IMR-90 (cell line): Measurements from ENCODE around the gene IL12RB2. TPM values are rescaled to one million over a fixed set of nuclear protein-coding genes. Genes with fewer than 3 reads are reported as not detected.
"Not testable (repeated sequence)": the region's sequence is repeated elsewhere in the genome, so short reads cannot be mapped to it uniquely, and the experiment has no call there.

Experiments
- ATAC-seq: fragments of 200-7000 bp; cut with Tn5 transposase; 2 replicates; pipeline ENCODE4 v1.9.1; 2020; ENCODE audit warnings: low read depth, mild to moderate bottlenecking, moderate library complexity
- BruUV-seq: library from RNA; stranded (reverse); fragments of 400-500 nt; replicated peaks from 2 replicates; lab custom pipeline; 2021; lab: Mats Ljungman, UMichigan
- CTCF ChIA-PET: fragments of 300-600 bp; formaldehyde crosslinking; extraction: SDS; loops from one replicate; lab custom pipeline; 2021; ENCODE audit warnings: antibody characterized with exemption; lab: Yijun Ruan, JAX
- POLR2A ChIA-PET: fragments of 300-600 bp; sonication (Branson Sonifier 250); formaldehyde crosslinking; loops from one replicate; lab custom pipeline; 2022; ENCODE audit warnings: antibody characterized with exemption; ENCODE audit not compliant: unreplicated experiment; lab: Charles Lee
- DNase-seq: peaks from one replicate; pipeline ENCODE4 v3.0.0; 2013
- H2AFZ ChIP-seq: replicated peaks from 2 replicates; pipeline ENCODE3; 2013; ENCODE audit warnings: low read length, mild to moderate bottlenecking; ENCODE audit not compliant: poor library complexity
- H2AK5ac ChIP-seq: 2 replicates; pipeline ENCODE4 v1.6.1; 2013; ENCODE audit warnings: low read depth, low read length, inconsistent platforms
- H2AK9ac ChIP-seq: replicated peaks from 2 replicates; pipeline ENCODE3; 2013; ENCODE audit warnings: mild to moderate bottlenecking, low read depth, low read length, moderate library complexity; ENCODE audit not compliant: poor library complexity
- H2BK120ac ChIP-seq: 2 replicates; pipeline ENCODE4 v1.6.1; 2013; ENCODE audit warnings: low read depth, low read length, inconsistent platforms
- H2BK15ac ChIP-seq: 3 replicates; pipeline ENCODE4 v1.6.1; 2013; ENCODE audit warnings: low read depth, low read length, inconsistent platforms
- H2BK20ac ChIP-seq: 2 replicates; pipeline ENCODE4 v1.6.1; 2013; ENCODE audit warnings: low read depth, mild to moderate bottlenecking, inconsistent platforms, low read length, moderate library complexity
- H2BK5ac ChIP-seq: 2 replicates; pipeline ENCODE4 v1.6.1; 2013; ENCODE audit warnings: mild to moderate bottlenecking, low read depth, low read length, inconsistent platforms; ENCODE audit not compliant: poor library complexity, severe bottlenecking
- H3K14ac ChIP-seq: replicated peaks from 2 replicates; pipeline ENCODE4 v1.6.1; 2013; ENCODE audit warnings: low read depth, low read length, inconsistent platforms
- H3K18ac ChIP-seq: 2 replicates; pipeline ENCODE4 v1.6.1; 2013; ENCODE audit warnings: low read depth, low read length, control low read depth
- H3K23ac ChIP-seq: 2 replicates; pipeline ENCODE4 v1.6.1; 2013; ENCODE audit warnings: low read depth, low read length, inconsistent platforms
- H3K27ac ChIP-seq: 2 replicates; pipeline ENCODE4 v1.5.1; 2013; ENCODE audit warnings: mild to moderate bottlenecking, control low read depth, low read length; ENCODE audit not compliant: insufficient read depth
- H3K27me3 ChIP-seq: 2 replicates; pipeline ENCODE4 v1.6.1; 2013; ENCODE audit warnings: low read length; ENCODE audit not compliant: control insufficient read depth, insufficient read depth
- H3K36me3 ChIP-seq: 2 replicates; pipeline ENCODE4 v1.6.1; 2013; ENCODE audit warnings: low read length, mixed read lengths; ENCODE audit not compliant: control insufficient read depth, insufficient read depth
- H3K4ac ChIP-seq: 2 replicates; pipeline ENCODE4 v1.6.1; 2013; ENCODE audit warnings: low read depth, low read length, inconsistent platforms
- H3K4me1 ChIP-seq: 2 replicates; pipeline ENCODE4 v1.6.1; 2013; ENCODE audit warnings: low read length, mixed read lengths; ENCODE audit not compliant: control insufficient read depth, insufficient read depth
- H3K4me2 ChIP-seq: 2 replicates; pipeline ENCODE4 v1.6.1; 2013; ENCODE audit warnings: low read depth, mild to moderate bottlenecking, control low read depth, low read length, moderate library complexity
- H3K4me3 ChIP-seq: 2 replicates; pipeline ENCODE4 v1.5.1; 2013; ENCODE audit warnings: low read depth, mild to moderate bottlenecking, control low read depth, low read length, moderate library complexity; ENCODE audit not compliant: insufficient read depth
- H3K56ac ChIP-seq: 2 replicates; pipeline ENCODE4 v1.6.1; 2013; ENCODE audit warnings: low read length, inconsistent platforms; ENCODE audit not compliant: insufficient read depth; ENCODE audit errors: extremely low read depth
- H3K79me1 ChIP-seq, 2 experiments: 2 replicates each; pipeline ENCODE4 v1.6.1; 2013; ENCODE audit warnings: low read length in 2 of 2, inconsistent platforms in 1 of 2, low read depth in 1 of 2
- H3K9ac ChIP-seq: 2 replicates; pipeline ENCODE4 v1.6.1; 2013; ENCODE audit warnings: low read depth, low read length, control low read depth
- H3K9me1 ChIP-seq: 2 replicates; pipeline ENCODE4 v1.6.1; 2013; ENCODE audit warnings: low read length, inconsistent platforms; ENCODE audit not compliant: insufficient read depth
- H3K9me3 ChIP-seq: 2 replicates; pipeline ENCODE4 v1.6.1; 2013; ENCODE audit warnings: low read length; ENCODE audit not compliant: control insufficient read depth, insufficient read depth
- H4K20me1 ChIP-seq: 2 replicates; pipeline ENCODE4 v1.6.1; 2013; ENCODE audit warnings: low read length, inconsistent platforms; ENCODE audit not compliant: insufficient read depth
- H4K5ac ChIP-seq: 2 replicates; pipeline ENCODE4 v1.6.1; 2013; ENCODE audit warnings: mild to moderate bottlenecking, low read depth, low read length, control low read depth
- H4K8ac ChIP-seq, 2 experiments: 2 replicates each; pipeline ENCODE4 v1.6.1; 2013; ENCODE audit warnings: low read depth in 2 of 2, low read length in 2 of 2, control low read depth in 1 of 2, inconsistent platforms in 1 of 2
- H4K91ac ChIP-seq: 2 replicates; pipeline ENCODE4 v1.6.1; 2013; ENCODE audit warnings: low read depth, low read length, inconsistent platforms; ENCODE audit not compliant: insufficient read depth
- BHLHE40 ChIP-seq: fragments of 150-350 bp; IDR thresholded peaks from 2 replicates; pipeline ENCODE4 v1.6.1; 2016; ENCODE audit warnings: mild to moderate bottlenecking, low read depth, low read length
- CEBPB ChIP-seq: IDR thresholded peaks from 2 replicates; pipeline ENCODE4 v1.6.1; 2012; ENCODE audit warnings: low read depth, low read length, improper control_type of control experiment
- CHD1 ChIP-seq: IDR thresholded peaks from 2 replicates; pipeline ENCODE4 v1.6.1; 2012; ENCODE audit warnings: low read depth, low read length, improper control_type of control experiment
- USF2 ChIP-seq: fragments of 150-350 bp; IDR thresholded peaks from 2 replicates; pipeline ENCODE4 v1.6.1; 2017; ENCODE audit warnings: mild to moderate bottlenecking, antibody characterized with exemption, low read length, low read depth
- WGBS, 2 experiments: methylation state at CpG; one replicate each; pipeline versions ENCODE4 v1.1.5 to v1.1.7; 2013; ENCODE audit warnings: missing lambda C conversion rate in 2 of 2; ENCODE audit not compliant: insufficient read length in 1 of 2; ENCODE audit errors: extremely low coverage in 2 of 2; 5-methylcytosine and 5-hydroxymethylcytosine counted together
- dilution Hi-C: fragments of 300-500 bp; cut with HindIII; formaldehyde crosslinking; loops from one replicate; pipeline ENCODE4 v1.14.3; 2018; ENCODE audit warnings: low sequenced_read_pairs; ENCODE audit not compliant: unreplicated experiment
- in situ Hi-C: fragments of 300-500 bp; cut with MboI; formaldehyde crosslinking; loops from 3 replicates; pipeline ENCODE4 v1.14.3; 2019; ENCODE audit warnings: low sequenced_read_pairs, inconsistent platforms, mixed read lengths
- intact Hi-C: fragments of 100-400 bp; cut with micrococcal nuclease; formaldehyde crosslinking; loops from 2 replicates; pipeline ENCODE4 v1.10.0; 2022
- polyA plus RNA-seq, 3 experiments: library from polyadenylated mRNA; depleted of rRNA; stranded (reverse); fragments of >200 nt; gene quantifications; 2 replicates each; pipeline ENCODE4 v1.2.3, GENCODE V29; 2012; ENCODE audit warnings: low replicate concordance in 1 of 3
- total RNA-seq: library from RNA; depleted of rRNA; stranded (reverse); fragments of >200 nt; gene quantifications from 2 replicates; pipeline ENCODE4 v1.2.3, GENCODE V29; 2012
- TF ChIP-seq, protein P1 (sequence below): conservative IDR thresholded peaks from 2 replicates; pipeline ENCODE4 v1.5.1; 2012; ENCODE audit warnings: mild to moderate bottlenecking, low read depth, low read length, improper control_type of control experiment

IL12RB2 gene
- total and polyA plus RNA-seq, 2 of the 4 experiments (the other 2 are of a cell fraction), result not detected

GRCh38 chr1:67441739-67442281, 134.1 kb downstream of the IL12RB2 start:
- Histone ChIP-seq H3K9me3 (no peaks in the 10 kb centered on the region), H4K8ac (no peak overlapping the region), H2AK5ac (no peak overlapping the region), H2AK9ac (no peak overlapping the region), H4K5ac (no peak overlapping the region), H3K56ac (no peak overlapping the region), H3K14ac (no peak overlapping the region), H3K23ac (no peak overlapping the region), H2BK5ac (no peak overlapping the region), H3K4me3 (no peak overlapping the region), H3K79me1 (no peaks in the 10 kb centered on the region), H2BK20ac (no peak overlapping the region), H2BK120ac (no peak overlapping the region), H3K4me2 (no peak overlapping the region), H4K91ac (no peak overlapping the region), H3K4me1 (no peaks in the 10 kb centered on the region), H3K36me3 (no peaks in the 10 kb centered on the region), H2BK15ac (no peak overlapping the region), H3K27ac (no peak overlapping the region), H4K20me1 (no peaks in the 10 kb centered on the region), H3K18ac (no peak overlapping the region), H3K27me3 (peaks cover 1% of the 10 kb centered on the region; the same call in 1 of the 2 replicates), H2AFZ (no peak overlapping the region), H3K9me1 (no peaks in the 10 kb centered on the region; the same call in 1 of the 2 replicates), H3K4ac (no peak overlapping the region), H3K9ac (no peak overlapping the region)
- ChIA-PET CTCF (interaction anchor here (0.8 kb wide), 1 partner anchor 13 kb away, joined by 3 read pairs; no protein-coding TSS in a partner anchor), POLR2A (no interaction called here)
- no peak for DNase-seq
- BruUV-seq, result no TSS peak
- dilution Hi-C loops (no loop called here), intact Hi-C loops (no loop called here), in situ Hi-C loops (no loop called here)
- no peak for ATAC-seq
- no CpG with 5 or more reads among the region's 2 CpGs for WGBS, 2 experiments
- TF ChIP-seq USF2, result no peak
- TF ChIP-seq, protein P1, sequence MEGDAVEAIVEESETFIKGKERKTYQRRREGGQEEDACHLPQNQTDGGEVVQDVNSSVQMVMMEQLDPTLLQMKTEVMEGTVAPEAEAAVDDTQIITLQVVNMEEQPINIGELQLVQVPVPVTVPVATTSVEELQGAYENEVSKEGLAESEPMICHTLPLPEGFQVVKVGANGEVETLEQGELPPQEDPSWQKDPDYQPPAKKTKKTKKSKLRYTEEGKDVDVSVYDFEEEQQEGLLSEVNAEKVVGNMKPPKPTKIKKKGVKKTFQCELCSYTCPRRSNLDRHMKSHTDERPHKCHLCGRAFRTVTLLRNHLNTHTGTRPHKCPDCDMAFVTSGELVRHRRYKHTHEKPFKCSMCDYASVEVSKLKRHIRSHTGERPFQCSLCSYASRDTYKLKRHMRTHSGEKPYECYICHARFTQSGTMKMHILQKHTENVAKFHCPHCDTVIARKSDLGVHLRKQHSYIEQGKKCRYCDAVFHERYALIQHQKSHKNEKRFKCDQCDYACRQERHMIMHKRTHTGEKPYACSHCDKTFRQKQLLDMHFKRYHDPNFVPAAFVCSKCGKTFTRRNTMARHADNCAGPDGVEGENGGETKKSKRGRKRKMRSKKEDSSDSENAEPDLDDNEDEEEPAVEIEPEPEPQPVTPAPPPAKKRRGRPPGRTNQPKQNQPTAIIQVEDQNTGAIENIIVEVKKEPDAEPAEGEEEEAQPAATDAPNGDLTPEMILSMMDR, result no peak
- TF ChIP-seq CHD1, result no peak
- no peak for TF ChIP-seq BHLHE40
- TF ChIP-seq CEBPB, result no peak

DNA sequence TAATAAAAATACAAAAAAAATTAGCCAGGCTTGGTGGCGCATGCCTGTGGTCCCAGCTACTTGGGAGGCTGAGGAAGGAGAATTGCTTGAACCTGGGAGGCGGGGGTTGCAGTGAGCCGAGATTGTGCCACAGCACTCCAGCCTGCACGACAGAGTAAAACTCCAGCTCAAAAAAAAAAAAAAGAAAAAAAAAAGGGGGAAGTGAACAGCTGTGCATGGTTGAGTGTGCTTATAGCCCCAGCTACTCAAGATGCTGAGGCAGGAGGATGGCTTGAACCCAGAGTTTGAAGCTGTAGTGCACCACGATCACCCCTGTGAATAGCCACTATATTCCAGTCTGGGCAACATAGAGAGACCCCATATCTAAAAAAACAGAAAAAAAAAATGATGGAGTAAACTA, 138.3 kb downstream of the IL12RB2 start:
- H3K4me1 ChIP-seq, H2AFZ ChIP-seq, H3K79me1 ChIP-seq, ATAC-seq, H3K9me3 ChIP-seq, H3K27ac ChIP-seq, H2BK120ac ChIP-seq, H3K4me3 ChIP-seq, BruUV-seq, H4K91ac ChIP-seq, POLR2A ChIA-PET, H3K4ac ChIP-seq, H3K4me2 ChIP-seq, H2BK15ac ChIP-seq, H3K36me3 ChIP-seq, H2BK5ac ChIP-seq, DNase-seq, H2AK5ac ChIP-seq, H2BK20ac ChIP-seq, in situ Hi-C loops, H3K56ac ChIP-seq, dilution Hi-C loops, H4K8ac ChIP-seq, intact Hi-C loops, H2AK9ac ChIP-seq, H3K18ac ChIP-seq, H3K14ac ChIP-seq, H4K20me1 ChIP-seq, H3K9ac ChIP-seq, H3K27me3 ChIP-seq, H3K9me1 ChIP-seq, H4K5ac ChIP-seq, H3K23ac ChIP-seq: not testable (repeated sequence)
- 100% methylated on average over 1 of the region's 5 CpGs; no CpG with 5 or more reads in 1 of the 2 experiments for WGBS, 2 experiments
- CTCF ChIA-PET, result interaction anchor here (0.6 to 0.7 kb wide), 2 partner anchors 9 to 98 kb away, joined by 3 to 5 read pairs; no protein-coding TSS in a partner anchor
